Measurements from ENCODE around the gene LYAR.

The LYAR gene

GRCh38 chr4:4225915-4226605 lies 63.9 kb downstream of the LYAR start:
- H3K36me3 ChIP-seq (ENCODE audit: control insufficient read depth, insufficient read depth, low read length), result no peaks in the 10 kb centered on the region
- no peaks in the 10 kb centered on the region for H3K4me1 ChIP-seq (ENCODE audit: control insufficient read depth, insufficient read depth, low read length)
- H3K9me3 ChIP-seq (ENCODE audit: control insufficient read depth, low read length), result no peaks in the 10 kb centered on the region
- H3K27me3 ChIP-seq (ENCODE audit: control insufficient read depth, insufficient read depth, low read length), result peaks cover 45% of the 10 kb centered on the region
- no peak overlapping the region for H3K4me3 ChIP-seq (ENCODE audit: low read length)
- no peak overlapping the region for H3K9ac ChIP-seq (ENCODE audit: low read length)
